Body of pancreas (tissue), 4 donors: ENCODE results near the gene TSPEAR. TPM values are rescaled to one million over a fixed set of nuclear protein-coding genes. Genes with fewer than 3 reads are reported as not detected.

ENCODE experiments used
- ATAC-seq: fragments of 150-250 bp; one replicate; pipeline ENCODE4 v1.9.1; 2016
- DNase-seq, 4 donors: peaks; one replicate each; pipeline ENCODE4 v3.0.0-alpha.2; 2019
- H3K27ac ChIP-seq, 4 donors: fragments of 200-600 bp; sonication (generic); 1 replicate in 3 of 4; 2 replicates in 1 of 4; pipeline versions ENCODE4 v1.5.1 to v1.6.1; 2016 to 2019; ENCODE audit warnings: mild to moderate bottlenecking in 1 of 4, mixed read lengths in 1 of 4, moderate library complexity in 1 of 4
- H3K27me3 ChIP-seq, 2 donors: fragments of 200-600 bp; sonication (generic); one replicate each; pipeline ENCODE4 v1.6.0; 2016; ENCODE audit warnings: mild to moderate bottlenecking in 1 of 2
- H3K36me3 ChIP-seq, 2 donors: fragments of 200-600 bp; sonication (generic); replicated peaks in 1 of 2; 2 replicates each; pipeline ENCODE4 v1.5.1; 2016; ENCODE audit warnings: low read depth in 2 of 2; ENCODE audit not compliant: insufficient read depth in 1 of 2
- H3K4me1 ChIP-seq: fragments of 200-600 bp; sonication (generic); one replicate; pipeline ENCODE4 v1.6.0; 2016
- H3K4me3 ChIP-seq, 2 donors: fragments of 200-600 bp; sonication (generic); 1 replicate in 1 of 2; 2 replicates in 1 of 2; pipeline ENCODE4 v1.5.1; 2016 to 2019
- H3K9me3 ChIP-seq, 3 donors: fragments of 200-600 bp; sonication (generic); 1 replicate in 2 of 3; 2 replicates in 1 of 3; pipeline ENCODE4 v1.5.1; 2016
- POLR2A ChIP-seq, 3 donors: fragments of 450-650 bp; IDR thresholded peaks; one replicate each; pipeline ENCODE4 v1.6.1; 2016; ENCODE audit warnings: antibody characterized with exemption in 3 of 3, mild to moderate bottlenecking in 2 of 3
- WGBS, 2 donors: methylation state at CpG; one replicate each; pipeline ENCODE4 v1.1.5; 2017; 5-methylcytosine and 5-hydroxymethylcytosine counted together
- intact Hi-C: fragments of 100-400 bp; cut with DNase I; formaldehyde crosslinking; loops from one replicate; pipeline ENCODE4 v1.15.1; 2023
- total RNA-seq, 2 donors: library from RNA; depleted of rRNA; stranded (reverse); fragments of >200 nt; gene quantifications; one replicate each; pipeline ENCODE4 v1.1.0, GENCODE V29; 2016
- TF ChIP-seq, protein P1 (sequence below), 7 experiments: fragments of 450-650 bp in 4 of 7; fragments of 200-600 bp in 3 of 7; sonication (generic) in 3 of 7; IDR thresholded peaks; one replicate each; pipeline ENCODE4 v1.5.1; 2016 to 2019; ENCODE audit warnings: antibody characterized with exemption in 7 of 7

TSPEAR gene
- total RNA-seq, 2 donors from 2014 or later = 0.52 TPM; not detected in 1

DNA sequence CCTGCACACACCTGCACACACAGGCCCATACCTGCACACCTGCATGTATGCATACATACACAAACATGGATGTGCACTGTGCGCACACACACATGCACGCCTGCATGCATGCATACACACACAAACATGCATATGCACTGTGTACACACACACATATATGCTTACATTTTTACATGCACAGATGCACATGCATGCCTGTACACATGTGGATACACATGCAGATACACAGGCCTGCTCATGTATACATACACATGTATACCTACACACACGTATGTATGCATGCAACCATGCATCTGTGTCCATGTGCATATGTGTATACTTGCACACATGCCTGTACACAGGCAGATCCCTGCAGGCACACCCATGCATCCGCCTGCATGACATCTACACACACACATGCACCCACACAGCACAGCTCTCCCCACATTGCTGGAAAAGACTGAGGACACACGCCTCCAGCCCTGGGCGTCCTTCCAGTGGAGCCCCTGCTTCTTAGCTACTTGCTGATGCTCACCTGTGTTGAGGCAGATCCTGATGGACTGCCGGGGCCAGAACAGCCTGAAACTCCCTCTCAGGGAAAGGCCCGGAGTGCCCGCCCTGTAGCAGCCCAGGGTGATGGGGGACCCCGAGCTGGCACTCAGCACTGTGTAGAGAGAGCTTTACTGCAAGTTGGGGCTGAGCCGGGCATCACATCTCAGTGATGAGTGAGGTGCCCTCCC is 200.0 kb downstream of the TSPEAR start:
- 73 to 86% methylated on average over 10 to 11 of the region's 11 CpGs for WGBS, 2 donors
- H3K4me1 ChIP-seq = peaks cover 14% of the 10 kb centered on the region

GRCh38 chr21:44510508-44511218 is 200.7 kb downstream of the TSPEAR start:
- WGBS, 2 donors = 7% methylated on average over 6 to 36 of the region's 36 CpGs
- Histone ChIP-seq H3K4me3 (no peak overlapping the region), H3K27ac (no peak overlapping the region), H3K36me3 (no peaks in the 10 kb centered on the region), H3K27me3 (no peaks in the 10 kb centered on the region), H3K9me3 (no peaks in the 10 kb centered on the region), H3K4me1 (peaks cover 14% of the 10 kb centered on the region)
- DNase-seq = peak; percentile 66 to 79 (median 72)
- peak; percentile 67 for ATAC-seq
- intact Hi-C loops = loop anchor here (10.0 kb wide), 1 partner anchor 294 kb away; the partner anchor contains the start of gene UBE2G2
- TF ChIP-seq, protein P1, sequence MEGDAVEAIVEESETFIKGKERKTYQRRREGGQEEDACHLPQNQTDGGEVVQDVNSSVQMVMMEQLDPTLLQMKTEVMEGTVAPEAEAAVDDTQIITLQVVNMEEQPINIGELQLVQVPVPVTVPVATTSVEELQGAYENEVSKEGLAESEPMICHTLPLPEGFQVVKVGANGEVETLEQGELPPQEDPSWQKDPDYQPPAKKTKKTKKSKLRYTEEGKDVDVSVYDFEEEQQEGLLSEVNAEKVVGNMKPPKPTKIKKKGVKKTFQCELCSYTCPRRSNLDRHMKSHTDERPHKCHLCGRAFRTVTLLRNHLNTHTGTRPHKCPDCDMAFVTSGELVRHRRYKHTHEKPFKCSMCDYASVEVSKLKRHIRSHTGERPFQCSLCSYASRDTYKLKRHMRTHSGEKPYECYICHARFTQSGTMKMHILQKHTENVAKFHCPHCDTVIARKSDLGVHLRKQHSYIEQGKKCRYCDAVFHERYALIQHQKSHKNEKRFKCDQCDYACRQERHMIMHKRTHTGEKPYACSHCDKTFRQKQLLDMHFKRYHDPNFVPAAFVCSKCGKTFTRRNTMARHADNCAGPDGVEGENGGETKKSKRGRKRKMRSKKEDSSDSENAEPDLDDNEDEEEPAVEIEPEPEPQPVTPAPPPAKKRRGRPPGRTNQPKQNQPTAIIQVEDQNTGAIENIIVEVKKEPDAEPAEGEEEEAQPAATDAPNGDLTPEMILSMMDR (IDR thresholded peaks at IDR 0.05) = peak; percentile 68 to 88 (median 85)
- TF ChIP-seq POLR2A (IDR thresholded peaks at IDR 0.05) = no peak

More for the DNA sequence above, 200.0 kb downstream of the TSPEAR start:
- H3K4me3 ChIP-seq = no peak overlapping the region
- no peaks in the 10 kb centered on the region for H3K36me3 ChIP-seq
- intact Hi-C loops = loop anchor here (10.0 kb wide), 1 partner anchor 293 kb away; the partner anchor contains the start of gene UBE2G2
- no peak overlapping the region for H3K27ac ChIP-seq
- ATAC-seq = no peak
- H3K27me3 ChIP-seq = no peaks in the 10 kb centered on the region
- no peak for TF ChIP-seq POLR2A (IDR thresholded peaks at IDR 0.05)
- TF ChIP-seq, protein P1 (IDR thresholded peaks at IDR 0.05) = no peak
- no peaks in the 10 kb centered on the region for H3K9me3 ChIP-seq
- no peak for DNase-seq

DNA sequence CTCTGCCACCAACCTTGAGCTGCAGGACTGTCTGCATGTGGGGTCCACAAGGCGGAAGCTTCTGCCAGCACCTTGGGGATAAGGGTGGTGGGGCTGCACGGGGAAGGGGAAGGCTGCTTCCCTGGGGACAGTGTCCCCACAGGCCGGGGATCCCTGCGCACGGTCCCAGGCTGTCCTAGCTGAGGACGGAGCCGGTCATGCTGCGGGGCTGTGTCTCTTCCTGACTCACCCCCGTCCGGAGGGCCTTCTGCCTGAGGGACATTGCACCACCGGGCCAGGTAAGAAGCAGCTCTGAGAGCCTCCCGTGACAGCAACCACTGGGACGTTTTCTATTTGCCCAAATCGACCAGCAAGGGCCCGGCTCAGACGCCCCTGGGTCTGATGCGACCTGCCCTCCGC is 201.3 kb downstream of the TSPEAR start:
- Histone ChIP-seq H3K36me3 (no peaks in the 10 kb centered on the region), H3K27me3 (no peaks in the 10 kb centered on the region), H3K27ac (no peak overlapping the region), H3K4me3 (no peak overlapping the region), H3K9me3 (no peaks in the 10 kb centered on the region), H3K4me1 (peaks cover 14% of the 10 kb centered on the region)
- intact Hi-C loops = loop anchor here (10.0 kb wide), 1 partner anchor 295 kb away; the partner anchor contains the start of gene UBE2G2
- DNase-seq = no peak
- TF ChIP-seq, protein P1 (IDR thresholded peaks at IDR 0.05) = no peak
- no peak for TF ChIP-seq POLR2A (IDR thresholded peaks at IDR 0.05)
- WGBS, 2 donors = 0 to 34% methylated on average over 7 to 18 of the region's 18 CpGs
- no peak for ATAC-seq

GRCh38 chr21:44509539-44509938 is 201.8 kb downstream of the TSPEAR start:
- DNase-seq (peak; percentile 93 to 96 (median 96)), ATAC-seq (peak; percentile 95)
- no peaks in the 10 kb centered on the region for H3K9me3 ChIP-seq
- H3K36me3 ChIP-seq = no peaks in the 10 kb centered on the region
- H3K4me3 ChIP-seq = no peak overlapping the region
- H3K27me3 ChIP-seq = no peaks in the 10 kb centered on the region
- TF ChIP-seq, protein P1 (IDR thresholded peaks at IDR 0.05) = peak in 6 of 7 experiments; percentile 27 to 90 (median 79)
- no peak for TF ChIP-seq POLR2A (IDR thresholded peaks at IDR 0.05)
- intact Hi-C loops = no loop called here
- peaks cover 14% of the 10 kb centered on the region for H3K4me1 ChIP-seq
- no peak overlapping the region for H3K27ac ChIP-seq
- 28 to 41% methylated on average over 9 to 12 of the region's 12 CpGs for WGBS, 2 donors
